Ovary (tissue), 3 donors: ENCODE data around the gene C1QTNF4.

Experiments used
- EP300 ChIP-seq: sonication (generic); formaldehyde crosslinking; IDR thresholded peaks from one replicate; pipeline ENCODE4 v1.6.1; 2017; ENCODE audit warnings: antibody characterized with exemption
- TF ChIP-seq, protein P1 (sequence below), 3 donors: fragments of 450-650 bp in 2 of 3; fragments of 200-600 bp in 1 of 3; IDR thresholded peaks; one replicate each; pipeline versions ENCODE4 v1.5.1 to v1.8.0; 2016 to 2022; ENCODE audit warnings: antibody characterized with exemption in 3 of 3, mild to moderate bottlenecking in 1 of 3
- donor health status: DM: no; HTN: no; CAD: no.

DNA sequence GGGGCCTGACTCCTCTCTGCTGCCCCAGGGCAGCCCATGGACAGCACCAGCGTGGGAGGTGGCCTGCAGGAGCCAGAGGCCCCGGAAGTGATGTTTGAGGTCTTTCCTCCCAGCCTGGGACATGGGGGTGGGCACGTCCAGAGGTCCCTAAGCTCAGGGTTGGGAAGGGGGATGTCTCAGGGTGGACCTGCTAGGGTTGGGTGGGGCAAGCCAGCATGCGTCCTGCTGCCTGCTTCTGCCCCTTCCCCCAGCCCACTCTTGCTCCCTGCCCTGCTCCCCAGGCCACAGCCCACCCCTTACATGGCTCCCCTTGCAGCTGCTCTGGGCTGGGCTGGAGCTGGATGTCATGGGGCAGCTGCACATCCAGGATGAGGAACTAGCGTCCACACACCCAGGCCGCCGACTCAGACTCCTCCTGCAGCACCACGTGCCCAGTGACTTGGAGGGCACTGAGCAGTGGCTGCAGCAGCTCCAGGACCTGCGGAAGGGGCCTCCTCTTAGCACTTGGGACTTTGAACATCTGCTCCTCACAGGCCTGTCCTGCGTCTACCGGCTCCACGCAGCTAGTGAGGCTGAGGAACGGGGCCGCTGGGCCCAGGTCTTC is 6.4 kb downstream of the C1QTNF4 start:
- TF ChIP-seq, protein P1, sequence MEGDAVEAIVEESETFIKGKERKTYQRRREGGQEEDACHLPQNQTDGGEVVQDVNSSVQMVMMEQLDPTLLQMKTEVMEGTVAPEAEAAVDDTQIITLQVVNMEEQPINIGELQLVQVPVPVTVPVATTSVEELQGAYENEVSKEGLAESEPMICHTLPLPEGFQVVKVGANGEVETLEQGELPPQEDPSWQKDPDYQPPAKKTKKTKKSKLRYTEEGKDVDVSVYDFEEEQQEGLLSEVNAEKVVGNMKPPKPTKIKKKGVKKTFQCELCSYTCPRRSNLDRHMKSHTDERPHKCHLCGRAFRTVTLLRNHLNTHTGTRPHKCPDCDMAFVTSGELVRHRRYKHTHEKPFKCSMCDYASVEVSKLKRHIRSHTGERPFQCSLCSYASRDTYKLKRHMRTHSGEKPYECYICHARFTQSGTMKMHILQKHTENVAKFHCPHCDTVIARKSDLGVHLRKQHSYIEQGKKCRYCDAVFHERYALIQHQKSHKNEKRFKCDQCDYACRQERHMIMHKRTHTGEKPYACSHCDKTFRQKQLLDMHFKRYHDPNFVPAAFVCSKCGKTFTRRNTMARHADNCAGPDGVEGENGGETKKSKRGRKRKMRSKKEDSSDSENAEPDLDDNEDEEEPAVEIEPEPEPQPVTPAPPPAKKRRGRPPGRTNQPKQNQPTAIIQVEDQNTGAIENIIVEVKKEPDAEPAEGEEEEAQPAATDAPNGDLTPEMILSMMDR (IDR thresholded peaks at IDR 0.05): no peak
- no peak for TF ChIP-seq EP300
